Esophagus squamous epithelium (tissue), 4 donors: ENCODE results near the gene ZDHHC14.

Experiments used
- CTCF ChIP-seq, 6 experiments: fragments of 450-650 bp in 4 of 6; fragments of 200-600 bp in 2 of 6; sonication (generic) in 2 of 6; IDR thresholded peaks; one replicate each; pipeline ENCODE4 v1.5.1; 2016 to 2019; ENCODE audit warnings: antibody characterized with exemption in 6 of 6, mild to moderate bottlenecking in 4 of 6, moderate library complexity in 4 of 6
- POLR2A ChIP-seq, 4 donors: fragments of 450-650 bp; IDR thresholded peaks; one replicate each; pipeline ENCODE4 v1.6.1; 2017; ENCODE audit warnings: antibody characterized with exemption in 4 of 4, mild to moderate bottlenecking in 4 of 4, moderate library complexity in 3 of 4

GRCh38 chr6:157346373-157346772, 34.6 kb upstream of the ZDHHC14 start:
- TF ChIP-seq CTCF (IDR thresholded peaks at IDR 0.05) (no peak), POLR2A (IDR thresholded peaks at IDR 0.05) (no peak)
